ENCODE results near the gene GOLGA6L7.
A peak's percentile ranks its signal among the peaks of the same experiment; 100 is the strongest.

The GOLGA6L7 gene

GRCh38 chr15:28878209-28878608, 29.8 kb upstream of the GOLGA6L7 start:
- Mint-ChIP-seq H3K4me1 (peaks cover 16% of the 10 kb centered on the region), H3K27ac (no peak overlapping the region), H3K9me3 (peaks cover 1% of the 10 kb centered on the region), H3K36me3 (ENCODE audit: low read depth) (no peaks in the 10 kb centered on the region), H3K27me3 (ENCODE audit: low read depth) (no peaks in the 10 kb centered on the region), H3K4me3 (no peak overlapping the region)
- no peak for TF ChIP-seq CTCF (IDR thresholded peaks at IDR 0.05; ENCODE audit: unreplicated experiment in 3 of 3)

GRCh38 chr15:28876845-28877185, 28.4 kb upstream of the GOLGA6L7 start:
- Mint-ChIP-seq H3K36me3 (ENCODE audit: low read depth) (no peaks in the 10 kb centered on the region), H3K9me3 (peaks cover 4% of the 10 kb centered on the region), H3K27ac (no peak overlapping the region), H3K4me3 (no peak overlapping the region), H3K4me1 (peaks cover 16% of the 10 kb centered on the region), H3K27me3 (ENCODE audit: low read depth) (no peaks in the 10 kb centered on the region)
- no peak for TF ChIP-seq CTCF (IDR thresholded peaks at IDR 0.05; ENCODE audit: unreplicated experiment in 3 of 3)

- H3K27me3 Mint-ChIP-seq (ENCODE audit: low read depth), result no peaks in the 10 kb centered on the region
- no peak for TF ChIP-seq CTCF (IDR thresholded peaks at IDR 0.05; ENCODE audit: unreplicated experiment in 3 of 3)
- peaks cover 14% of the 10 kb centered on the region for H3K4me1 Mint-ChIP-seq
- no peak overlapping the region for H3K4me3 Mint-ChIP-seq
- H3K9me3 Mint-ChIP-seq, result peaks cover 4% of the 10 kb centered on the region
- no peaks in the 10 kb centered on the region for H3K36me3 Mint-ChIP-seq (ENCODE audit: low read depth)
- peak overlapping the region in 2 of 3 experiments; percentile 67 to 69 for H3K27ac Mint-ChIP-seq
Observed at GRCh38 chr15:28876131-28876844, 27.8 kb upstream of the GOLGA6L7 start.

- peaks cover 11% of the 10 kb centered on the region for H3K4me1 Mint-ChIP-seq
- peaks cover 4% of the 10 kb centered on the region for H3K9me3 Mint-ChIP-seq
Observed at GRCh38 chr15:28875461-28876000, 27.1 kb upstream of the GOLGA6L7 start.

GRCh38 chr15:28873585-28874190, 25.2 kb upstream of the GOLGA6L7 start:
- Mint-ChIP-seq H3K36me3 (ENCODE audit: low read depth) (no peaks in the 10 kb centered on the region), H3K27ac (no peak overlapping the region), H3K4me1 (peaks cover 11% of the 10 kb centered on the region), H3K9me3 (peaks cover 7% of the 10 kb centered on the region), H3K27me3 (ENCODE audit: low read depth) (no peaks in the 10 kb centered on the region), H3K4me3 (no peak overlapping the region)
- no peak for TF ChIP-seq CTCF (IDR thresholded peaks at IDR 0.05; ENCODE audit: unreplicated experiment in 3 of 3)

More at GRCh38 chr15:28875461-28876000, 27.1 kb upstream of the GOLGA6L7 start:
- H3K27ac Mint-ChIP-seq, result peak overlapping the region in 2 of 3 experiments; percentile 67 to 69
- H3K4me3 Mint-ChIP-seq, result peak overlapping the region in 1 of 3 experiments; percentile 27
- no peaks in the 10 kb centered on the region for H3K27me3 Mint-ChIP-seq (ENCODE audit: low read depth)
- no peak for TF ChIP-seq CTCF (IDR thresholded peaks at IDR 0.05; ENCODE audit: unreplicated experiment in 3 of 3)
- H3K36me3 Mint-ChIP-seq (ENCODE audit: low read depth), result no peaks in the 10 kb centered on the region

Measured in nephron (organoid).